Ishikawa (cell line): ENCODE data around the gene CHM.

Experiments used
- CEBPB ChIP-seq: IDR thresholded peaks from 2 replicates; pipeline ENCODE4 v1.6.1; 2012
- CREB1 ChIP-seq: IDR thresholded peaks from 2 replicates; pipeline ENCODE4 v1.6.1; 2012; ENCODE audit warnings: low read depth
- EGR1 ChIP-seq: IDR thresholded peaks from 2 replicates; pipeline ENCODE4 v1.6.1; 2012
- EP300 ChIP-seq: IDR thresholded peaks from 2 replicates; pipeline ENCODE4 v1.6.1; 2012; ENCODE audit warnings: borderline replicate concordance
- FOXM1 ChIP-seq: IDR thresholded peaks from 2 replicates; pipeline ENCODE4 v1.6.1; 2012; ENCODE audit warnings: low read depth, borderline replicate concordance
- NFIC ChIP-seq: IDR thresholded peaks from 2 replicates; pipeline ENCODE4 v1.6.1; 2012
- RAD21 ChIP-seq: IDR thresholded peaks from 2 replicates; pipeline ENCODE4 v1.6.1; 2012; ENCODE audit warnings: low read depth
- TAF1 ChIP-seq: IDR thresholded peaks from 2 replicates; pipeline ENCODE4 v1.6.1; 2012; ENCODE audit warnings: low read depth, mild to moderate bottlenecking
- TCF12 ChIP-seq: IDR thresholded peaks from 2 replicates; pipeline ENCODE4 v1.6.1; 2012; ENCODE audit warnings: low read depth
- TEAD4 ChIP-seq: IDR thresholded peaks from 2 replicates; pipeline ENCODE4 v1.6.1; 2012
- YY1 ChIP-seq: IDR thresholded peaks from 2 replicates; pipeline ENCODE4 v1.6.1; 2012; ENCODE audit warnings: low read depth
- ZBTB7A ChIP-seq: IDR thresholded peaks from 2 replicates; pipeline ENCODE4 v1.6.1; 2012; ENCODE audit warnings: low read depth
- TF ChIP-seq, protein P1 (sequence below): IDR thresholded peaks from 2 replicates; pipeline ENCODE4 v1.6.1; 2012
- TF ChIP-seq, protein P2 (sequence below): IDR thresholded peaks from 2 replicates; pipeline ENCODE4 v1.6.1; 2012; ENCODE audit warnings: low read depth, mild to moderate bottlenecking
- TF ChIP-seq, protein P3 (sequence below): IDR thresholded peaks from 2 replicates; pipeline ENCODE4 v1.6.1; 2012

Gene CHM

DNA sequence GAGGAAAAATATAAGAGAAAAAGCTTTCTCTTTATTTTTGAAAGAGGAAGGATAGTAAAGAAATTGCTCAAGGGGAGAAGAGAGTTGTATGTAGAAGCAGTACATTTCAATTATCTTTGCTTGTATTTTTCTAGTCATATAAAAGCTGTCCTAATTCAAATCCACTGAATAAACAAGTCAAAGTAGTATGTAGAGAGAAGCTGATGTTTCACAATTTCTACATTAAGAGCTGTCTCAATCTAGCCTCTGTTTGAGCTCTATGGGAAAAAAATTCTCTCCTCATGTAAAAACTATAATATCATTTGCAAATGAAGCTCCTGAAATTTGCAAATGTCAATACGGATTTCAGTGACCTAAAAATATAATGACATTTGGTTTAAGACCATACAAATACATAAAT is 52.6 kb downstream of the CHM start:
- TF ChIP-seq CEBPB, result no peak
- no peak for TF ChIP-seq FOXM1
- TF ChIP-seq RAD21, result no peak
- no peak for TF ChIP-seq YY1
- TF ChIP-seq, protein P1, sequence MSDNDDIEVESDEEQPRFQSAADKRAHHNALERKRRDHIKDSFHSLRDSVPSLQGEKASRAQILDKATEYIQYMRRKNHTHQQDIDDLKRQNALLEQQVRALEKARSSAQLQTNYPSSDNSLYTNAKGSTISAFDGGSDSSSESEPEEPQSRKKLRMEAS, result no peak
- TF ChIP-seq TEAD4, result no peak
- TF ChIP-seq, protein P2, sequence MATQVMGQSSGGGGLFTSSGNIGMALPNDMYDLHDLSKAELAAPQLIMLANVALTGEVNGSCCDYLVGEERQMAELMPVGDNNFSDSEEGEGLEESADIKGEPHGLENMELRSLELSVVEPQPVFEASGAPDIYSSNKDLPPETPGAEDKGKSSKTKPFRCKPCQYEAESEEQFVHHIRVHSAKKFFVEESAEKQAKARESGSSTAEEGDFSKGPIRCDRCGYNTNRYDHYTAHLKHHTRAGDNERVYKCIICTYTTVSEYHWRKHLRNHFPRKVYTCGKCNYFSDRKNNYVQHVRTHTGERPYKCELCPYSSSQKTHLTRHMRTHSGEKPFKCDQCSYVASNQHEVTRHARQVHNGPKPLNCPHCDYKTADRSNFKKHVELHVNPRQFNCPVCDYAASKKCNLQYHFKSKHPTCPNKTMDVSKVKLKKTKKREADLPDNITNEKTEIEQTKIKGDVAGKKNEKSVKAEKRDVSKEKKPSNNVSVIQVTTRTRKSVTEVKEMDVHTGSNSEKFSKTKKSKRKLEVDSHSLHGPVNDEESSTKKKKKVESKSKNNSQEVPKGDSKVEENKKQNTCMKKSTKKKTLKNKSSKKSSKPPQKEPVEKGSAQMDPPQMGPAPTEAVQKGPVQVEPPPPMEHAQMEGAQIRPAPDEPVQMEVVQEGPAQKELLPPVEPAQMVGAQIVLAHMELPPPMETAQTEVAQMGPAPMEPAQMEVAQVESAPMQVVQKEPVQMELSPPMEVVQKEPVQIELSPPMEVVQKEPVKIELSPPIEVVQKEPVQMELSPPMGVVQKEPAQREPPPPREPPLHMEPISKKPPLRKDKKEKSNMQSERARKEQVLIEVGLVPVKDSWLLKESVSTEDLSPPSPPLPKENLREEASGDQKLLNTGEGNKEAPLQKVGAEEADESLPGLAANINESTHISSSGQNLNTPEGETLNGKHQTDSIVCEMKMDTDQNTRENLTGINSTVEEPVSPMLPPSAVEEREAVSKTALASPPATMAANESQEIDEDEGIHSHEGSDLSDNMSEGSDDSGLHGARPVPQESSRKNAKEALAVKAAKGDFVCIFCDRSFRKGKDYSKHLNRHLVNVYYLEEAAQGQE, result no peak
- TF ChIP-seq, protein P3, sequence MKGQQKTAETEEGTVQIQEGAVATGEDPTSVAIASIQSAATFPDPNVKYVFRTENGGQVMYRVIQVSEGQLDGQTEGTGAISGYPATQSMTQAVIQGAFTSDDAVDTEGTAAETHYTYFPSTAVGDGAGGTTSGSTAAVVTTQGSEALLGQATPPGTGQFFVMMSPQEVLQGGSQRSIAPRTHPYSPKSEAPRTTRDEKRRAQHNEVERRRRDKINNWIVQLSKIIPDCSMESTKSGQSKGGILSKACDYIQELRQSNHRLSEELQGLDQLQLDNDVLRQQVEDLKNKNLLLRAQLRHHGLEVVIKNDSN, result no peak
- no peak for TF ChIP-seq CREB1
- TF ChIP-seq TAF1, result no peak
- no peak for TF ChIP-seq ZBTB7A
- no peak for TF ChIP-seq EGR1
- TF ChIP-seq NFIC, result no peak

DNA sequence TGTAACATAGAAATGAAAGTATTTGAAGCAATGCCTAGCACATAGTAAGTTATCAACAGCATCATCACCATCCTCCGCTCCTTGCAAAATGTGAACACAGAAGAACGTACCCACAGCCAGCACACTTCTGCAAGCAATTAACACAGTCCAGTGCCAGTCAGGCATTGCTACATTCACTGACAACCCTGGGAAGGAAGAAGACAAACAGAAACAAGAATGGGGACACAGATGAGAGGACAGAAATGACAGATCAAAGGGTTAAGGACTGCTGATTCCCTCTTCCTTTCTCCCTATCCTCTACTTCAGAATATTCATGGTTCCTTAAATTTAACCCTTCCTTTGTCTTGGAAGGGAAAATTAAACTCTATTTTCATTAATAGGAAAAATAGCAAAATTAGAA is 53.1 kb downstream of the CHM start:
- TF ChIP-seq, protein P3, result no peak
- TF ChIP-seq CREB1, result no peak
- TF ChIP-seq TAF1, result no peak
- TF ChIP-seq ZBTB7A, result no peak
- TF ChIP-seq EGR1, result no peak
- no peak for TF ChIP-seq FOXM1
- TF ChIP-seq, protein P2, result no peak
- no peak for TF ChIP-seq RAD21
- no peak for TF ChIP-seq EP300
- TF ChIP-seq, protein P1, result no peak

DNA sequence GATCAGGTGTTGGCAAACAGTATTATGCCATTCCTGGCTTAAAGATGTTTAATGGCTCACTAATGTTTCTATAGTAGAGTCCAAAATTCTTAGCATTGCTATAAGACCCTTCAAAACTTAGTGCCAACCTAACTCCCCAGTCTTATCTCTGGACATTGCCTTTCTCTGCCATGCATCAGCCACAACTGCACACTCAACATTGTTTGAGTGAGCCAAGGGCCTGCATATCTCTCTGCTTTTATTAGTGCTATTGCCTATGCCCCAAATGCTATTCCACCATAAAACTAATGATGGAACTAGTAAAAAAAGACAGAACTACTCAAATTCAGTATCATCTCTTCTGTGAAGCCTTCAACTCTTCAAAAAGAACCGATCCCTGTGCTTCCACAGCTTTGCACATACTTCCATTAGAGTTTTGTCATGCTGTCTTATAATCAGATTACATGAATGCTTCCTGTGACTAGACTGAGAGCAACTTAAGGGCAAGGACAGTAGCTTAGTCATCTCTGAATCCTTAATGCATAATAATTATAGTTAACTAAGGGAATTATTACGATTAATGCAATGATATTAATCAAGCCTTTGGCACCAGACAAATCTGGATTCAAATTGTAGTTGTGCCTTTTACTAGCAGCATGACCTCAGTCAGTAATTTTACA is 53.7 kb downstream of the CHM start:
- TF ChIP-seq TEAD4 (no peak), FOXM1 (no peak), TCF12 (no peak)
- TF ChIP-seq, protein P1, result no peak

DNA sequence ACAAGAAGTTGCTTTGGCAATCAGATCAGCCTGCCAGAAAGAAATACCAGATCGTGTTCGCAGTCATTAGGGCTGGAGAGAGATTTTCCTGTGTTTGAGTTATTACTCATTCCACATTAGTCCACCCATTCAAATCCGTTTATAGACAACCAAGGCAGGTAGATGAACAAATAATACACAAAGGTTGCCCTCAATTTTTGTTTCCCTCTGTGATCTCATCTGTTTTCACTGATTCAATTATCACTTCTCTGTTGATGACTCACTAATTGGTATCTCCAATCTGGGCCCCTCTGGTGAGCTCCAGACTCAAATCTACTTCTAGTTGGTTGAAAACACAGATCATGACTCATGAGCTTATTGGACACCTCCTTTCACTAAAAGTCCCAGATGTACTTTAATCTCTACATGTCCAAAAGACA is 54.5 kb downstream of the CHM start:
- TF ChIP-seq, protein P3, result no peak
- no peak for TF ChIP-seq ZBTB7A
- TF ChIP-seq, protein P1, result no peak
- no peak for TF ChIP-seq TEAD4
- no peak for TF ChIP-seq CEBPB
- TF ChIP-seq EGR1, result no peak
- TF ChIP-seq RAD21, result no peak
- no peak for TF ChIP-seq FOXM1
- TF ChIP-seq TAF1, result no peak
- no peak for TF ChIP-seq YY1
- no peak for TF ChIP-seq CREB1
- TF ChIP-seq, protein P2, result no peak
